Measurements from ENCODE around the gene THY1.
"Not testable (repeated sequence)": the region's sequence is repeated elsewhere in the genome, so short reads cannot be mapped to it uniquely, and the experiment has no call there.

Gene THY1

GRCh38 chr11:119417726-119418540 is 5.0 kb downstream of the THY1 start:
- no peak for TF ChIP-seq ZNF274 (IDR thresholded peaks at IDR 0.05; ENCODE audit: low read depth, low read length)
- no peak overlapping the region for H3K4me3 ChIP-seq (ENCODE audit: low read length)

GRCh38 chr11:119416606-119417580 is 6.1 kb downstream of the THY1 start:
- no peak overlapping the region for H3K4me3 ChIP-seq (ENCODE audit: low read length)
- TF ChIP-seq ZNF274 (IDR thresholded peaks at IDR 0.05; ENCODE audit: low read depth, low read length) = no peak

DNA sequence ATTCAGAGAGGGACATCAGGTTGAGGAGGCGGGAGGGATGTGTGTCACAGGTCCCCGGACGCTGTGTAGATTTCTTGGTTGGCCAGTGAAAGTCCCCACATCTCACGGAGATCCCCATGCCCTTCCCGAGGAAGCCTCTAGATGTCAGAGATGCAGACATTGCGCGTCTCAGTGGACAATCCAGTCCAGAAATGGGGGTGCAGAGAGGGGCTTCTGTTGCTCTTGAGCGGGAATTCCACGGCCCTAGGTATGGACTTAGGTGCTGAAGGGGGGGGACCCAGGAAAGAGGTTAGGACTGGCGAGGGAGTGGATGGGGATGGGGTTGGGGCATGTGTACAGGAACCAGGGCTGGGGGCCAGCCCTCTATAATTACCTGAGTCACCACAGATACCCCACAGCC is 7.0 kb downstream of the THY1 start:
- H3K4me3 ChIP-seq (ENCODE audit: low read length) = no peak overlapping the region
- no peak for TF ChIP-seq ZNF274 (IDR thresholded peaks at IDR 0.05; ENCODE audit: low read depth, low read length)

- no peak overlapping the region for H3K4me3 ChIP-seq (ENCODE audit: low read length)
- TF ChIP-seq ZNF274 (IDR thresholded peaks at IDR 0.05; ENCODE audit: low read depth, low read length) = no peak
Observed at GRCh38 chr11:119415517-119415916, 7.5 kb downstream of the THY1 start.

- TF ChIP-seq ZNF274 (IDR thresholded peaks at IDR 0.05; ENCODE audit: low read depth, low read length) = no peak
- H3K4me3 ChIP-seq (ENCODE audit: low read length) = no peak overlapping the region
Observed at GRCh38 chr11:119414734-119415133, 8.2 kb downstream of the THY1 start.

- H3K4me3 ChIP-seq (ENCODE audit: low read length) = no peak overlapping the region
- no peak for TF ChIP-seq ZNF274 (IDR thresholded peaks at IDR 0.05; ENCODE audit: low read depth, low read length)
Observed at GRCh38 chr11:119414321-119414720, 8.7 kb downstream of the THY1 start.

DNA sequence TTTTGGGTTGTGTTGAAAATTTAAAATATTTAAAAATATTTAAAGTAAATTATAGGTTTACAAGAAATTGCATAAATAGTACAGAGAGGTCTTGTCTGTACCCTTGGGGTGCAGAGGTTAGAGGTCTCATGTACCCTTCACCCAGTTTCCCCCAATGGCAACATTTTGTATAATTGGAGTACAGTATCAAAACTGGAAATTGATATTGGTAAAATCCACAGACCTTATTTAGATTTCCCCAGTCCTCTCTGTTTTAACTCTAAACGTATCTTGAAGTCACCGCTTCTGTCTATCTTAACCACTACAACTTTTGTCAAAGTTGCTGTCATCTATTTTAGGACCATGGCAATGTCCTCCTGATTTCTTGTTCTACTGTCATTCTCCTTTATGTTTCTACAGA is 10.9 kb downstream of the THY1 start:
- TF ChIP-seq ZNF274 (IDR thresholded peaks at IDR 0.05; ENCODE audit: low read depth, low read length) = no peak
- H3K4me3 ChIP-seq (ENCODE audit: low read length) = no peak overlapping the region

GRCh38 chr11:119410501-119410900 is 12.5 kb downstream of the THY1 start:
- no peak overlapping the region for H3K4me3 ChIP-seq (ENCODE audit: low read length)
- TF ChIP-seq ZNF274 (IDR thresholded peaks at IDR 0.05; ENCODE audit: low read depth, low read length) = no peak

DNA sequence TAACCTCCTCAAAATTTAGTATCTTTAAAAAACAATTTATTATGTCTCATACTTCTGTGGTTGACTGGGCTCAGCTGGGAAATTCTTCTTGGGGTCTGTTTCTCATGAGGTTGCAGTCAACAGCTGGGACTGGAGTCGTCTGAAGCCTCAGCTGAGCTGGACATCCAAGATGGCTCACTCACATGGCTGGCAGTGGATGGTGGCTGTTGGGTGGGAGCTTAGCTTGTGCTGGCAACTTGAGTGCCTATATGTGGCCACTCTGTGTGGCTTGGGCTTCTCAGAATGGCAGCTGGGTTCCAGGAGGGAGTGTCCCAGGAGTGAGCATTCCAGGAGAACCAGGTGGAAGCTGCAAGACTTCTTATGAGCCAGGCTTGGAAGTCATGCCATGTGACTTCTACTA is 13.2 kb downstream of the THY1 start:
- no peak for TF ChIP-seq ZNF274 (IDR thresholded peaks at IDR 0.05; ENCODE audit: low read depth, low read length)
- H3K4me3 ChIP-seq (ENCODE audit: low read length) = no peak overlapping the region

DNA sequence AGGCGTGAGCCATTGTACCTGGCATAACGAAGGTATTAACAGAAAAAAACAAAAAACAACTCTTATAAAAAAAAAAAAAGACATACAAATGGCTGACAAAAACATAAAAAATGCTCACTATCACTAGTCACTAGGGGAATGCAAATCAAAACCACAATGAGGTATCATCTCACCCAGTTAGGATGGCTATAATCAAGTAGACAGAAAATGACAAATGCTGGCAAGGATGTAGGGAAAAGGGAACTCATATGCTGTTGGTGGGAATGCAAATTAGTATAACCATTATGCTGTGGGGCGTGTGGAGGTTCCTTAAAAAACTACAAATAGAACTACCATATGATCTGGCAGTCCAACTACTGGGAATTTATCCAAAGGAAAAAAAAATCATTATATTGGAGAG is 17.0 kb downstream of the THY1 start:
- H3K4me3 ChIP-seq (ENCODE audit: low read length) = no peak overlapping the region

GRCh38 chr11:119405448-119405847 is 17.5 kb downstream of the THY1 start:
- H3K4me3 ChIP-seq (ENCODE audit: low read length) = not testable (repeated sequence)

More for the DNA sequence above, 17.0 kb downstream of the THY1 start:
- TF ChIP-seq ZNF274 (IDR thresholded peaks at IDR 0.05; ENCODE audit: low read depth, low read length) = no peak

- TF ChIP-seq ZNF274 (IDR thresholded peaks at IDR 0.05; ENCODE audit: low read depth, low read length) = no peak
- no peak overlapping the region for H3K4me3 ChIP-seq (ENCODE audit: low read length)
Observed at GRCh38 chr11:119404872-119405271, 18.1 kb downstream of the THY1 start.

GRCh38 chr11:119403021-119403420 is 20.0 kb downstream of the THY1 start:
- TF ChIP-seq ZNF274 (IDR thresholded peaks at IDR 0.05; ENCODE audit: low read depth, low read length) = no peak
- H3K4me3 ChIP-seq (ENCODE audit: low read length) = no peak overlapping the region

GRCh38 chr11:119402470-119402869 is 20.5 kb downstream of the THY1 start:
- no peak overlapping the region for H3K4me3 ChIP-seq (ENCODE audit: low read length)
- no peak for TF ChIP-seq ZNF274 (IDR thresholded peaks at IDR 0.05; ENCODE audit: low read depth, low read length)

DNA sequence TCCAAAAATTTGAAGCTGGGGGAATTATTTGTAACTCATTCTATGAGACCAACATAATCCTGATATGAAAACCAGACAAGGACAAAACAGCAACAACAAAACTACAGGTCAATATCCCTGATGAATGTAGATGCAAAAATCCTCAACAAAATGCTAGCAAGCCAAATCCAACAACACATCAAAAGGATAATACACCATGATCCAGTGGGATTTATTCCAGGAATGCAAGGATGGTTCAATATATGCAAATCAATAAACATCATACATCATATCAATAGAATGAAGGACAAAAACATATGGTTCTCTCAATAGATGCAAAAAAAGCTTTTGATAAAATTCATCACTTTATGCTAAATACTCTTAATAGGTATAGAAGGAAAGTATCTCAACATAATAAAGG is 22.1 kb downstream of the THY1 start:
- no peak for TF ChIP-seq ZNF274 (IDR thresholded peaks at IDR 0.05; ENCODE audit: low read depth, low read length)
- H3K4me3 ChIP-seq (ENCODE audit: low read length) = no peak overlapping the region

Data from GM08714 (cell line).